SK-N-MC (cell line): ENCODE measurements around the gene TMEM115.

Experiments
- EZH2 ChIP-seq: fragments of 200-600 bp; sonication (generic); IDR thresholded peaks from one replicate; pipeline ENCODE4 v1.6.1; 2017; ENCODE audit warnings: antibody characterized with exemption
- POLR2AphosphoS5 ChIP-seq: IDR thresholded peaks from 2 replicates; pipeline ENCODE4 v1.6.1; 2012; ENCODE audit warnings: mild to moderate bottlenecking, low read depth, low read length, borderline replicate concordance

- TF ChIP-seq POLR2AphosphoS5 (no peak), EZH2 (no peak)
Measured at GRCh38 chr3:50320853-50321335, 38.4 kb downstream of the TMEM115 start.
